AG10803 (cell line): ENCODE results near the gene HMGXB4.

ENCODE experiments used
- DNase-seq: peaks from one replicate; pipeline ENCODE4 v3.0.0; 2010; ENCODE audit warnings: low read depth
- H3K4me3 ChIP-seq: 2 replicates; pipeline ENCODE4 v1.5.1; 2011; ENCODE audit warnings: mild to moderate bottlenecking, low read length, control low read depth
- TF ChIP-seq, protein P1 (sequence below): conservative IDR thresholded peaks from 2 replicates; pipeline ENCODE4 v1.5.1; 2011; ENCODE audit warnings: mild to moderate bottlenecking, low read length, control low read depth, inconsistent platforms

The HMGXB4 gene

DNA sequence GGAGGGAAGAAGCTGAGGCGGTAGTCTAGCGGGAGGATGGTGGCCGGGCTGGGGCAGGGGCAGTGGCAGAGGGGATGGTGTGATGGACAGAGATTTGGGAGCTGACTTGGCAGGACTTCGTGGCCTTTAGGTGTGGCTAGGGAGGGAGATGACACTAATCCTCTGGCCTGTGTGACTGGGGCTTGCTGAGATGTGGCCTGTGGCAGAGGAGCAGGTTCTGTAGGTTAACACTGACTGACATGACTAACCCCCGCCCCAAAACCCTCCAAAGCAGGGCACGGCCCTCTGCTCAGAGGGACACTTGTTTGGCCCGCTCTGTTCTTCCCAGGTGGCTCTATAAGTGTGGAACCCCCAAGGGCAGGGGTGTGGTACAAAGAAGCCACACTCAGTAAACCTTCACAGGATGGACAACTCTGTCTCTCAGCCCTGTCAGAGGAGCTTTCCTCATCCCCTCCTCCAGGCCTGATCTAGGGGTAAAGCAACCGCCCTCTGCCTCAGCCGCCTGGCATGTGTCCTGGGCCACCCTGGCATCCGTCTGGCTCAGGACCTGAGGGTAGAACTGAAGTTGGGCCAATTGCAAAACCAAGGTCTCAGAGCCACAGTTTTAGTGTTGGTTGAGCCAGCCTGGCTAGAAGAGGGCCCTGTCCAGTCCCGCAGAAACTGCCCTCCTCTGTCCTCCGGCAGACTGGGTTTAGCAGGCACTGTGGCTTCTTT lies 58.0 kb downstream of the HMGXB4 start:
- TF ChIP-seq, protein P1, sequence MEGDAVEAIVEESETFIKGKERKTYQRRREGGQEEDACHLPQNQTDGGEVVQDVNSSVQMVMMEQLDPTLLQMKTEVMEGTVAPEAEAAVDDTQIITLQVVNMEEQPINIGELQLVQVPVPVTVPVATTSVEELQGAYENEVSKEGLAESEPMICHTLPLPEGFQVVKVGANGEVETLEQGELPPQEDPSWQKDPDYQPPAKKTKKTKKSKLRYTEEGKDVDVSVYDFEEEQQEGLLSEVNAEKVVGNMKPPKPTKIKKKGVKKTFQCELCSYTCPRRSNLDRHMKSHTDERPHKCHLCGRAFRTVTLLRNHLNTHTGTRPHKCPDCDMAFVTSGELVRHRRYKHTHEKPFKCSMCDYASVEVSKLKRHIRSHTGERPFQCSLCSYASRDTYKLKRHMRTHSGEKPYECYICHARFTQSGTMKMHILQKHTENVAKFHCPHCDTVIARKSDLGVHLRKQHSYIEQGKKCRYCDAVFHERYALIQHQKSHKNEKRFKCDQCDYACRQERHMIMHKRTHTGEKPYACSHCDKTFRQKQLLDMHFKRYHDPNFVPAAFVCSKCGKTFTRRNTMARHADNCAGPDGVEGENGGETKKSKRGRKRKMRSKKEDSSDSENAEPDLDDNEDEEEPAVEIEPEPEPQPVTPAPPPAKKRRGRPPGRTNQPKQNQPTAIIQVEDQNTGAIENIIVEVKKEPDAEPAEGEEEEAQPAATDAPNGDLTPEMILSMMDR, result no peak
- H3K4me3 ChIP-seq, result no peak overlapping the region
- DNase-seq, result peak; percentile 37

GRCh38 chr22:35315855-35316745 lies 58.8 kb downstream of the HMGXB4 start:
- TF ChIP-seq, protein P1, result no peak
- H3K4me3 ChIP-seq, result no peak overlapping the region
- DNase-seq, result no peak

DNA sequence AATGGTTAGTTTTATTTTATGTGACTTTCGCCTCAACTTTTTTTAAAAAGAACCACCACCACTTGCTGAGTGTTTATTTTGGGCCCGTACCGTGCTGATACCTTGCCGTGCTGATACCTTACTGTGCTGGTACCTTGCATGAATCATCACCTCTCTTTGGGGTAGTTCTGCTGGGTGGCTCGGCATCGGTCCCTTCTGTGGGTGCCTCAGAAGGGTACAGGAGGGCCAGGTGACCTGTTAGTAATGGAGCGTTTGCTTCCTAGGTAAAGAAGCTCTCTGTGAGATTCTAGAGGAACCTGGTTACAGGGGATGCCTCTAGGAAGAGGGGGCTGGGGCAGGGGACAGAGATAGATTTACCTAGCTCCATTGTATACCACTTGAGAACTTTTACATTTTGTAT lies 59.5 kb downstream of the HMGXB4 start:
- TF ChIP-seq, protein P1, result no peak
- DNase-seq, result no peak
- H3K4me3 ChIP-seq, result no peak overlapping the region

DNA sequence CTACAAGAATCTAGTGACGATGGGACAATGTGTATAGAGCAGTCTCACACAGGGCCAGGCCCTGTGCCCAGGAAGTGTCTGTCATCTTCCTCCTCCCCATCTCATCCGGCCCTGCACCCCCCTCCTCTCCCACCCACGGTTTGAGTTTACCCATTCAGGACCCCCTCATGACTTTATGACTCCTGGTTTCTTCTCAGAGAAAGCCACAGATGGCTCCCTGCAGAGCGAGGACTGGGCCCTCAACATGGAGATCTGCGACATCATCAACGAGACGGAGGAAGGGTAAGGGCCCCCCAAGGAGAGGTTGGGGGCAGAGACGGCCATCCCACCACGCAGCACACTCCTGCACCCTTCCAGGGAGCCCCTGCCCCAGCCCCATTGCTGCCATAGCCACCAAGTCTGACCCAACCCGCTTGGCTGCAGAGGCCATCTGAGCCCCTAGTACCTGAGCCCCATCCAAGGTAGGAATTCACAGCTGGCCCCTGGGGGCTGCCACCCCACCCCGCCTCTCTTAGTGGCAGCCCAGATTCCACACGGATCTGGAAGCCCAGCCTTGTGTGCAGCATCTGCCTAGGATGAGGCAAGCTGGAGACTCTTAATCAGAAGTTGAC lies 60.5 kb downstream of the HMGXB4 start:
- H3K4me3 ChIP-seq, result no peak overlapping the region
- TF ChIP-seq, protein P1, result no peak
- no peak for DNase-seq

- TF ChIP-seq, protein P1, result no peak
- no peak overlapping the region for H3K4me3 ChIP-seq
- DNase-seq, result no peak
Observed at GRCh38 chr22:35318346-35319215, 61.3 kb downstream of the HMGXB4 start.

- TF ChIP-seq, protein P1, result no peak
- H3K4me3 ChIP-seq, result no peak overlapping the region
- DNase-seq, result no peak
Observed at GRCh38 chr22:35319244-35319985, 62.1 kb downstream of the HMGXB4 start.
